ENCODE measurements around the gene TSPAN17.

Gene TSPAN17

DNA sequence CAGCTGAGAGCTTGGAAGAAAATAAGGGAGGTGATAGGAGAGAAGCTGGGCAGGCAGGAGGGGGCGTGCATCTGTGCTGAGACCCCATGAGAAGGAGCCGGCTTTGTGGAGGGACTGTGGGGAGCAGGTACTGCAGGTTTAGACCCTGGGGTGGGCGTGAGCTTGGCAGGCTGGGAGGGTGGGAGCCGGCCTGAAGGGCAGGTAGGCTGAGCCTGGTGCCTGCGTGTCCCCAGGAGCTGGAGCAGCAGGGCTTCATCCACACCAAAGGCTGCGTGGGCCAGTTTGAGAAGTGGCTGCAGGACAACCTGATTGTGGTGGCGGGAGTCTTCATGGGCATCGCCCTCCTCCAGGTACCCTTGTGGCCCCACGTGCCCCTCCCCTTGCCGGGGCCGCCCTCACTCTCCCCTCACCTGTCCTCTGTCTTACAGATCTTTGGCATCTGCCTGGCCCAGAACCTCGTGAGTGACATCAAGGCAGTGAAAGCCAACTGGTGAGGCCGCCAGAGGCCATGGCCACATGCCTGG, 9.2 kb downstream of the TSPAN17 start:
- TF ChIP-seq, protein P1, sequence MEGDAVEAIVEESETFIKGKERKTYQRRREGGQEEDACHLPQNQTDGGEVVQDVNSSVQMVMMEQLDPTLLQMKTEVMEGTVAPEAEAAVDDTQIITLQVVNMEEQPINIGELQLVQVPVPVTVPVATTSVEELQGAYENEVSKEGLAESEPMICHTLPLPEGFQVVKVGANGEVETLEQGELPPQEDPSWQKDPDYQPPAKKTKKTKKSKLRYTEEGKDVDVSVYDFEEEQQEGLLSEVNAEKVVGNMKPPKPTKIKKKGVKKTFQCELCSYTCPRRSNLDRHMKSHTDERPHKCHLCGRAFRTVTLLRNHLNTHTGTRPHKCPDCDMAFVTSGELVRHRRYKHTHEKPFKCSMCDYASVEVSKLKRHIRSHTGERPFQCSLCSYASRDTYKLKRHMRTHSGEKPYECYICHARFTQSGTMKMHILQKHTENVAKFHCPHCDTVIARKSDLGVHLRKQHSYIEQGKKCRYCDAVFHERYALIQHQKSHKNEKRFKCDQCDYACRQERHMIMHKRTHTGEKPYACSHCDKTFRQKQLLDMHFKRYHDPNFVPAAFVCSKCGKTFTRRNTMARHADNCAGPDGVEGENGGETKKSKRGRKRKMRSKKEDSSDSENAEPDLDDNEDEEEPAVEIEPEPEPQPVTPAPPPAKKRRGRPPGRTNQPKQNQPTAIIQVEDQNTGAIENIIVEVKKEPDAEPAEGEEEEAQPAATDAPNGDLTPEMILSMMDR (IDR thresholded peaks at IDR 0.05; ENCODE audit: low read depth, low read length) = no peak
- no peak for DNase-seq (ENCODE audit: extremely low read depth, low read depth)

DNA sequence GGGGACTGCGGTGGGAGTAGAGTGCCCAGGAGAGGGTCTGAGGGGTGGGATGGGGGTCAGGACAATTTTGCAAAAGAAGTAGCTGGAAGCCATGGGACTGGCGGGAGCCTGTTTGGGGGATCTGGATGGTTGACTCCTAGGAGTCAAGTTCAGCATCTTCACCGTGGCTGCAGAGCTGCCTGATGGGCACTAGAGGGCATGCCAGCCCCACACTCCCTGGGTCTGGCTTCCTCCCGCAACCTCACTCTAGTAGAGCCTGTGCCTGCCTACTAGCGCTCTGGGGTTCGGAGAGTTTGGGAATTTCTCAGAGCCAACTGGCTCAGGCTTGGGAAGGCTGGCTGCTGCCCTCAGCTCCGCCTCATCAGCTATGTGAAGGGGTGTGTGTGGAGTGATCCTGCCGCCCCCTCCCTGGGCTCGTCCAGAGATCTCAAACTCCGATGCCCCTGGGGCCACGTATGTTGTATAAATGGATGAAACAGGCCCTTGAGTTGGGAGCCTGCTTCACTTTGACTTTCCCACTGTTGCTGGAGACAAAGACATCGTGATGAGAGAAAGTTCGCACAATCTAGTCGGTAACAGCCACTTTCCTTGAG, 10.8 kb downstream of the TSPAN17 start:
- peak; percentile 28 for DNase-seq (ENCODE audit: extremely low read depth, low read depth)
- TF ChIP-seq, protein P1 (IDR thresholded peaks at IDR 0.05; ENCODE audit: low read depth, low read length) = peak; percentile 91

DNA sequence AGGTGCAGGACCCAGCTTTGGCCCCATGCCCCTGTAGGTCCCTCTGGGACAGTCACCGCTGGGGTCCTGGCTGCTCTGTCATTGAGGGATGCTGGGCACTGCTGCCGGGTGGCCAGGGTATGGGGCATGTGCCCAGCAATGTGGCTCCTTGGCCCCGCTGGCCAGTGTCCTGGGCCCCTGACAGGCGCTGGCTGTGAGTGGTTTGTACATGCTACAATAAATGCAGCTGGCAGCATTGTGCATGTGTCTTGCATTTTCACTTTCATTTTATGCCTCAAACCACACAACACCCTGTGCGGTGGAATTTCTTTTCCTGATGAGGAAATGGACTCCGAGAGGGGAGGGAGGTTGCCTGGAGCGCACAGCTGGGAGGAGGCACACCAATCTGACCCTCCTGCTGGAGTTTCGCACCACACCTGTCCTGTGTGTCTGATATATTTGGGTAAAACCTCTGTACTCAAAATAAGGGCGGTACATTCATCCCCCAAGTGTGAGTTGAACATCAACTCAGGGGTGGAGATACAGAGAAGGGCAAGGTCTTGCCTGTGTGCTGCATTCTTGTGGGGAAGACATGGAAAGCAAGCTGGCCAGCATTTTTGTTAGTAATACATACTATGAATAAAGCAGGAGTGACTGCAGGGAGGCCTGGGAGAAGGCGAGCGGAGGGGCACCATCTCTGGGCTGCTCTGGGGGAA, 11.7 kb downstream of the TSPAN17 start:
- TF ChIP-seq, protein P1 (IDR thresholded peaks at IDR 0.05; ENCODE audit: low read depth, low read length) = no peak

DNA sequence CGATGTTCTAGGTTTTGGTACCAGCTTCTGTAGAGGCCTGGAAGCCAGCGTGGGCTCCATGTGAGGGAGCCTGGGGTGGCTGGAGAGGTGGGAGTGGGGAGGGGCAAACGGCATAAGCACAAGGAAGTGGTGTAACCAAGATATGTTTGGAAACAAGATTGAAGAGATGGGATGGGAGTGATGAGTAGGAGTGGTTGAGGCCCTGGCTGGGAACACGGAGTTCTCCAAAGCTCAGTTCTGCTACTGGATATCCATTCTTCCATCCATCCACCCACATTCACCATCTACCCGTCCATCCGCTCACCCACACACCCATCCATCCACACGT, 12.2 kb downstream of the TSPAN17 start:
- TF ChIP-seq, protein P1 (IDR thresholded peaks at IDR 0.05; ENCODE audit: low read depth, low read length) = no peak
- DNase-seq (ENCODE audit: extremely low read depth, low read depth) = no peak

More for the DNA sequence above, 11.7 kb downstream of the TSPAN17 start:
- no peak for DNase-seq (ENCODE audit: extremely low read depth, low read depth)

DNA sequence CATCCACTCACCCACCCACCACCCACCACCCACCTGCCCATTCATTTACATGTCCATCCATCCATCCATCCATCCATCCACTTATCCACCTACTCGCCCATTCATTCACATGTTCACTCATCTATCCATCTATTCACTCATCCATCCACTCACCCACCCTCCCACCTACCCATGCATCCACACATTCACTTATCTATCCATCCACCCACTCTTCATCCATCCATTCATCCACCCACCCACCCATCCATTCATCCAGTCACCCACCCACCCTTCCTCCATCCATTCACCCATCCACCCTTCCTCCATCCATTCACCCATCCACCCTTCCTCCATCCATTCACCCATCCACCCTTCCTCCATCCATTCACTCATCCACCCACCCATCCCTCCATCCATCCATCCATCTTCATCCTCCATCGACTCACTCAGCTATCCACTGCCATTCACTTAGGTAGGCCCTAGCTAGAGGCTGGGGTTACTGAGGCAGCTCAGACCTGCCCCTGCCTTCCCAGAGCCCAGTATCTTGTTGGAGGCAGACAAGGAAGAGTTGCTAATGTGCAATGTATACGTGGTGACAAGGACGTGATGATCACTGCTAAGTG, 12.7 kb downstream of the TSPAN17 start:
- no peak for DNase-seq (ENCODE audit: extremely low read depth, low read depth)
- TF ChIP-seq, protein P1 (IDR thresholded peaks at IDR 0.05; ENCODE audit: low read depth, low read length) = no peak

DNA sequence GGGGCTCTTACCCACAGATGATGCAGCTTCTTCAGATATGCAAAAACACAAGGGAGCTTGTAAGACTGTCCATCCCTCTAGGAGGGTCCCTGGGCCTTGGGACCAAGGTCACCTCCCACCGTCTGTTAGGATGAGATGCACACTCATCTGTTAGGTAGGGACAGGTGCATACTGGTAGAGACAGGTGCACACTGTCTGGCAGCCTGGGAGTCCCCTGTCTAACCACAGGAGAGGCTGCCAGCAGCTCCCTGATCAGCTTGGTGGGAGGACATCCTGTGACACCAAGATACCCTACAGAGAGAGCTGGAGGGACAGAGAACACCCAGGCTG, 13.2 kb downstream of the TSPAN17 start:
- TF ChIP-seq, protein P1 (IDR thresholded peaks at IDR 0.05; ENCODE audit: low read depth, low read length) = no peak
- DNase-seq (ENCODE audit: extremely low read depth, low read depth) = no peak
